Prostate gland (tissue), 2 donors: ENCODE results near the gene DLG3.

ENCODE experiments used
- POLR2A ChIP-seq: fragments of 450-650 bp; IDR thresholded peaks from one replicate; pipeline ENCODE4 v1.6.1; 2016; ENCODE audit warnings: antibody characterized with exemption, mild to moderate bottlenecking
- POLR2AphosphoS5 ChIP-seq: sonication (generic); formaldehyde crosslinking; IDR thresholded peaks from one replicate; pipeline ENCODE4 v1.6.1; 2017; ENCODE audit warnings: antibody characterized with exemption
- TF ChIP-seq, protein P1 (sequence below), 4 experiments: fragments of 200-600 bp in 2 of 4; fragments of 450-650 bp in 2 of 4; sonication (generic) in 2 of 4; IDR thresholded peaks; 1 replicate in 3 of 4; 2 replicates in 1 of 4; pipeline ENCODE4 v1.5.1; 2016 to 2019; ENCODE audit warnings: antibody characterized with exemption in 4 of 4, mild to moderate bottlenecking in 2 of 4, moderate library complexity in 2 of 4

DNA sequence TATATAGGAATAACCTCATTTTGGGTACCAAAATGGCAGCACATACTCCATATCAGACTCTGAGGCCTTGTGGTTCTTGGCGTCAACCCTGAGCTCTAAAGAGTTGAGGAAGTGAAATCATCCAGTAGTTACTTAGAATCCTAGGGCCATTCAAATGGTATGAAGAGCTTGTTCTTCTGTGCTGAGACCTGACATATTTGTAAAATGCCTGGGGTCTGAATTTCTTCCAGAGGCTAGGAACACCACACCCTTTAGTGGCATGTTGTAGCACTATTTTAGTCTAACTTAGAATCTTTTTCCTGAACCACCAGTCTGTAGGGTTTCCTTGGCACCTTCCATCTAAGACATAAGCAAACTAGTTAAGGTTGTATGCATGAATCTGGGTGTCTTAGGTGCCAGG lies 39.6 kb upstream of the DLG3 start:
- TF ChIP-seq, protein P1, sequence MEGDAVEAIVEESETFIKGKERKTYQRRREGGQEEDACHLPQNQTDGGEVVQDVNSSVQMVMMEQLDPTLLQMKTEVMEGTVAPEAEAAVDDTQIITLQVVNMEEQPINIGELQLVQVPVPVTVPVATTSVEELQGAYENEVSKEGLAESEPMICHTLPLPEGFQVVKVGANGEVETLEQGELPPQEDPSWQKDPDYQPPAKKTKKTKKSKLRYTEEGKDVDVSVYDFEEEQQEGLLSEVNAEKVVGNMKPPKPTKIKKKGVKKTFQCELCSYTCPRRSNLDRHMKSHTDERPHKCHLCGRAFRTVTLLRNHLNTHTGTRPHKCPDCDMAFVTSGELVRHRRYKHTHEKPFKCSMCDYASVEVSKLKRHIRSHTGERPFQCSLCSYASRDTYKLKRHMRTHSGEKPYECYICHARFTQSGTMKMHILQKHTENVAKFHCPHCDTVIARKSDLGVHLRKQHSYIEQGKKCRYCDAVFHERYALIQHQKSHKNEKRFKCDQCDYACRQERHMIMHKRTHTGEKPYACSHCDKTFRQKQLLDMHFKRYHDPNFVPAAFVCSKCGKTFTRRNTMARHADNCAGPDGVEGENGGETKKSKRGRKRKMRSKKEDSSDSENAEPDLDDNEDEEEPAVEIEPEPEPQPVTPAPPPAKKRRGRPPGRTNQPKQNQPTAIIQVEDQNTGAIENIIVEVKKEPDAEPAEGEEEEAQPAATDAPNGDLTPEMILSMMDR (IDR thresholded peaks at IDR 0.05), result no peak
- TF ChIP-seq POLR2AphosphoS5 (no peak), POLR2A (no peak)
